ENCODE results near the gene RNH1. TPM values are rescaled to one million over a fixed set of nuclear protein-coding genes. Genes with fewer than 3 reads are reported as not detected.
"Not testable (repeated sequence)": the region's sequence is repeated elsewhere in the genome, so short reads cannot be mapped to it uniquely, and the experiment has no call there.

The RNH1 gene
- total RNA-seq, 1 donor from 2014 or later, result 126 TPM

GRCh38 chr11:471468-472145, 35.4 kb downstream of the RNH1 start:
- Mint-ChIP-seq H3K4me1 (ENCODE audit: low read depth) (no peaks in the 10 kb centered on the region), H3K27me3 (ENCODE audit: low read depth) (no peaks in the 10 kb centered on the region), H3K9me3 (no peaks in the 10 kb centered on the region), H3K4me3 (ENCODE audit: low read depth) (no peak overlapping the region), H3K27ac (no peak overlapping the region), H3K36me3 (ENCODE audit: low read depth) (peaks cover 5% of the 10 kb centered on the region)
- no peak for DNase-seq (ENCODE audit: low spot score)
- intact Hi-C loops (cut with micrococcal nuclease), result no loop called here

GRCh38 chr11:469684-470560, 37.1 kb downstream of the RNH1 start:
- Mint-ChIP-seq H3K4me1 (ENCODE audit: low read depth) (no peaks in the 10 kb centered on the region), H3K27ac (no peak overlapping the region), H3K36me3 (ENCODE audit: low read depth) (peaks cover 14% of the 10 kb centered on the region), H3K4me3 (ENCODE audit: low read depth) (no peak overlapping the region), H3K9me3 (no peaks in the 10 kb centered on the region), H3K27me3 (ENCODE audit: low read depth) (no peaks in the 10 kb centered on the region)
- DNase-seq (ENCODE audit: low spot score), result no peak
- intact Hi-C loops (cut with micrococcal nuclease), result no loop called here

- H3K4me1 Mint-ChIP-seq (ENCODE audit: low read depth); H3K27ac Mint-ChIP-seq; intact Hi-C loops (cut with micrococcal nuclease); H3K27me3 Mint-ChIP-seq (ENCODE audit: low read depth); DNase-seq (ENCODE audit: low spot score); H3K9me3 Mint-ChIP-seq; H3K4me3 Mint-ChIP-seq (ENCODE audit: low read depth): not testable (repeated sequence)
- H3K36me3 Mint-ChIP-seq (ENCODE audit: low read depth), result peaks cover 17% of the 10 kb centered on the region
These were observed 37.9 kb downstream of the RNH1 start for GRCh38 chr11:469026-469683.

GRCh38 chr11:468493-468892, 38.5 kb downstream of the RNH1 start:
- Mint-ChIP-seq H3K36me3 (ENCODE audit: low read depth) (peaks cover 17% of the 10 kb centered on the region), H3K9me3 (no peaks in the 10 kb centered on the region), H3K27me3 (ENCODE audit: low read depth) (no peaks in the 10 kb centered on the region), H3K27ac (no peak overlapping the region), H3K4me1 (ENCODE audit: low read depth) (no peaks in the 10 kb centered on the region), H3K4me3 (ENCODE audit: low read depth) (no peak overlapping the region)
- intact Hi-C loops (cut with micrococcal nuclease), result no loop called here
- no peak for DNase-seq (ENCODE audit: low spot score)

- H3K27ac Mint-ChIP-seq, result no peak overlapping the region
- H3K9me3 Mint-ChIP-seq, result no peaks in the 10 kb centered on the region
- H3K4me1 Mint-ChIP-seq (ENCODE audit: low read depth), result no peaks in the 10 kb centered on the region
- H3K36me3 Mint-ChIP-seq (ENCODE audit: low read depth), result peaks cover 17% of the 10 kb centered on the region
- no peak for DNase-seq (ENCODE audit: low spot score)
- H3K27me3 Mint-ChIP-seq (ENCODE audit: low read depth), result no peaks in the 10 kb centered on the region
- intact Hi-C loops (cut with micrococcal nuclease), result no loop called here
- H3K4me3 Mint-ChIP-seq (ENCODE audit: low read depth), result no peak overlapping the region
These were observed 39.0 kb downstream of the RNH1 start for GRCh38 chr11:468036-468435.

- intact Hi-C loops (cut with micrococcal nuclease), result no loop called here
- H3K27ac Mint-ChIP-seq, result no peak overlapping the region
- DNase-seq (ENCODE audit: low spot score), result no peak
- H3K27me3 Mint-ChIP-seq (ENCODE audit: low read depth), result no peaks in the 10 kb centered on the region
- no peaks in the 10 kb centered on the region for H3K9me3 Mint-ChIP-seq
- no peak overlapping the region for H3K4me3 Mint-ChIP-seq (ENCODE audit: low read depth)
- H3K36me3 Mint-ChIP-seq (ENCODE audit: low read depth), result peaks cover 17% of the 10 kb centered on the region
- H3K4me1 Mint-ChIP-seq (ENCODE audit: low read depth), result no peaks in the 10 kb centered on the region
These were observed 41.0 kb downstream of the RNH1 start for GRCh38 chr11:465896-466530.

GRCh38 chr11:464316-464715, 42.7 kb downstream of the RNH1 start:
- Mint-ChIP-seq H3K36me3 (ENCODE audit: low read depth) (peaks cover 18% of the 10 kb centered on the region), H3K4me3 (ENCODE audit: low read depth) (no peak overlapping the region), H3K27me3 (ENCODE audit: low read depth) (no peaks in the 10 kb centered on the region), H3K9me3 (no peaks in the 10 kb centered on the region), H3K27ac (no peak overlapping the region), H3K4me1 (ENCODE audit: low read depth) (no peaks in the 10 kb centered on the region)
- DNase-seq (ENCODE audit: low spot score), result no peak
- intact Hi-C loops (cut with micrococcal nuclease), result no loop called here

- intact Hi-C loops (cut with micrococcal nuclease), result no loop called here
- Mint-ChIP-seq H3K27ac (no peak overlapping the region), H3K27me3 (ENCODE audit: low read depth) (no peaks in the 10 kb centered on the region), H3K36me3 (ENCODE audit: low read depth) (peaks cover 20% of the 10 kb centered on the region), H3K4me1 (ENCODE audit: low read depth) (peaks cover 5% of the 10 kb centered on the region), H3K9me3 (no peaks in the 10 kb centered on the region), H3K4me3 (ENCODE audit: low read depth) (no peak overlapping the region)
- no peak for DNase-seq (ENCODE audit: low spot score)
These were observed 44.7 kb downstream of the RNH1 start for GRCh38 chr11:462107-462890.

- no peaks in the 10 kb centered on the region for H3K9me3 Mint-ChIP-seq
- intact Hi-C loops (cut with micrococcal nuclease), result no loop called here
- H3K36me3 Mint-ChIP-seq (ENCODE audit: low read depth), result peaks cover 24% of the 10 kb centered on the region
- no peak overlapping the region for H3K4me3 Mint-ChIP-seq (ENCODE audit: low read depth)
- no peaks in the 10 kb centered on the region for H3K27me3 Mint-ChIP-seq (ENCODE audit: low read depth)
- no peak for DNase-seq (ENCODE audit: low spot score)
- H3K27ac Mint-ChIP-seq, result no peak overlapping the region
- peaks cover 12% of the 10 kb centered on the region for H3K4me1 Mint-ChIP-seq (ENCODE audit: low read depth)
These were observed 45.4 kb downstream of the RNH1 start for GRCh38 chr11:461626-462025.

GRCh38 chr11:460331-461199, 46.5 kb downstream of the RNH1 start:
- H3K4me1 Mint-ChIP-seq (ENCODE audit: low read depth), result peaks cover 16% of the 10 kb centered on the region
- no peaks in the 10 kb centered on the region for H3K9me3 Mint-ChIP-seq
- H3K4me3 Mint-ChIP-seq (ENCODE audit: low read depth), result no peak overlapping the region
- peaks cover 24% of the 10 kb centered on the region for H3K36me3 Mint-ChIP-seq (ENCODE audit: low read depth)
- intact Hi-C loops (cut with micrococcal nuclease), result no loop called here
- no peak overlapping the region for H3K27ac Mint-ChIP-seq
- H3K27me3 Mint-ChIP-seq (ENCODE audit: low read depth), result no peaks in the 10 kb centered on the region
- no peak for DNase-seq (ENCODE audit: low spot score)

- Mint-ChIP-seq H3K36me3 (ENCODE audit: low read depth) (peaks cover 22% of the 10 kb centered on the region), H3K27ac (no peak overlapping the region), H3K9me3 (no peaks in the 10 kb centered on the region), H3K27me3 (ENCODE audit: low read depth) (no peaks in the 10 kb centered on the region), H3K4me3 (ENCODE audit: low read depth) (no peak overlapping the region), H3K4me1 (ENCODE audit: low read depth) (peaks cover 16% of the 10 kb centered on the region)
- DNase-seq (ENCODE audit: low spot score), result no peak
- intact Hi-C loops (cut with micrococcal nuclease), result no loop called here
These were observed 47.4 kb downstream of the RNH1 start for GRCh38 chr11:459511-460220.

All from activated T-helper 2 cell treated with anti-CD3 and anti-CD28 coated beads, Interferon-gamma antibody, Interleukin-2, Interleukin-4, amounts not matched to agents 10 μg/mL and 5 μg/mL and 100 μg/mL, durations not matched to agents 14 hours and 24 hours and 36 hours (primary cell).